ENCODE data around the gene GAS7.

GAS7 gene

GRCh38 chr17:9991796-9992195 lies 206.6 kb downstream of the GAS7 start:
- H3K4me3 ChIP-seq (ENCODE audit: low read length), result no peak overlapping the region
- TF ChIP-seq CTCF (IDR thresholded peaks at IDR 0.05; ENCODE audit: insufficient read depth, low read depth, low read length, missing control alignments), result no peak
- no peak for DNase-seq (ENCODE audit: low read depth)

GRCh38 chr17:9991351-9991750 lies 207.1 kb downstream of the GAS7 start:
- H3K4me3 ChIP-seq (ENCODE audit: low read length), result no peak overlapping the region
- no peak for TF ChIP-seq CTCF (IDR thresholded peaks at IDR 0.05; ENCODE audit: insufficient read depth, low read depth, low read length, missing control alignments)
- no peak for DNase-seq (ENCODE audit: low read depth)

GRCh38 chr17:9987779-9988585 lies 210.4 kb downstream of the GAS7 start:
- no peak for DNase-seq (ENCODE audit: low read depth)
- no peak overlapping the region for H3K4me3 ChIP-seq (ENCODE audit: low read length)
- no peak for TF ChIP-seq CTCF (IDR thresholded peaks at IDR 0.05; ENCODE audit: insufficient read depth, low read depth, low read length, missing control alignments)

- DNase-seq (ENCODE audit: low read depth), result no peak
- no peak overlapping the region for H3K4me3 ChIP-seq (ENCODE audit: low read length)
- TF ChIP-seq CTCF (IDR thresholded peaks at IDR 0.05; ENCODE audit: insufficient read depth, low read depth, low read length, missing control alignments), result no peak
These were observed 211.5 kb downstream of the GAS7 start for GRCh38 chr17:9986754-9987382.

- no peak for TF ChIP-seq CTCF (IDR thresholded peaks at IDR 0.05; ENCODE audit: insufficient read depth, low read depth, low read length, missing control alignments)
- DNase-seq (ENCODE audit: low read depth), result no peak
- no peak overlapping the region for H3K4me3 ChIP-seq (ENCODE audit: low read length)
These were observed 212.8 kb downstream of the GAS7 start for GRCh38 chr17:9985646-9986045.

GRCh38 chr17:9984768-9985167 lies 213.6 kb downstream of the GAS7 start:
- no peak for DNase-seq (ENCODE audit: low read depth)
- no peak for TF ChIP-seq CTCF (IDR thresholded peaks at IDR 0.05; ENCODE audit: insufficient read depth, low read depth, low read length, missing control alignments)
- H3K4me3 ChIP-seq (ENCODE audit: low read length), result no peak overlapping the region
